ENCODE results near the gene ZIC4.

The ZIC4 gene

DNA sequence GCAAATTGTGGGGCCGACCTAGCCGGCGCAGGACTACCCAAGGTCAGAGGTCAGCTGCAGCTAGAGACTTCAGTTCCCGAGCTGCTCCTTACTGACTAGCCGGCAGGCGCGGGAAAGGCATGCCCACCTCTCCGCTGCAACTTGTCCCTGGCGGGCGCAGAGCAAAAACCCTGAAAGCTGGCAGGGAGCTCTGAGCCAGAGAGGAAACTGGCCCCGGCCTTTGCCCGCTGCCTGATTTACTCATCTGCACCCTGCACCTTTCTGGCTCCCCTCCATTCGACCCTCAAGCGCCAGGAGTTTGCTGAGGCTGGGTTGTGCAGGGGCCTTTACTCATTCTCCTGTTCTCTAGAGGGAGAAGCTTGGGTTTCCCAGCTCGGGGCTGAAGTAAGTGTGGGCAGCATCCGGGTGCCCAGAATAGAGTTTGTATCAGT is 1.5 kb downstream of the ZIC4 start:
- DNase-seq, result no peak

GRCh38 chr3:147404000-147404799 is 2.1 kb downstream of the ZIC4 start:
- no peak for DNase-seq

DNA sequence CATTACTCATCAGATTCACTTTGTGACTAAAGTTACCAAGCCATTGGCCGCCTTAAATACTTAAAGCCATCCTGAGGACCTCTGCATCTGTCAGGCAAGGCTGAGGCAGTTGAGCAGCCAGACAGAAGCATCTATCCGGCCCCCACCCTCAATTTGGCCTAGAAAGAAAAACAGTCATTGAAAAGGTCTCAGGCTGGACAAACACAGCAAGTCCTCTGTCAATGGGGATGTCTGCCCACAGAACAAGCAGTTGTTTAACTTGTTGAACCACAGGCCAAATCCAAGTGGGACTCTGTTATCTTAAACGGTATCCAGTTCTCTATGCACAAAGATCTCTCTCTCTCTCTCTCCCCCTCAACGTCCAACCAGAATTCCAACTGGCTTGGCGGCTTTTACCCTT is 2.8 kb downstream of the ZIC4 start:
- no peak for DNase-seq

DNA sequence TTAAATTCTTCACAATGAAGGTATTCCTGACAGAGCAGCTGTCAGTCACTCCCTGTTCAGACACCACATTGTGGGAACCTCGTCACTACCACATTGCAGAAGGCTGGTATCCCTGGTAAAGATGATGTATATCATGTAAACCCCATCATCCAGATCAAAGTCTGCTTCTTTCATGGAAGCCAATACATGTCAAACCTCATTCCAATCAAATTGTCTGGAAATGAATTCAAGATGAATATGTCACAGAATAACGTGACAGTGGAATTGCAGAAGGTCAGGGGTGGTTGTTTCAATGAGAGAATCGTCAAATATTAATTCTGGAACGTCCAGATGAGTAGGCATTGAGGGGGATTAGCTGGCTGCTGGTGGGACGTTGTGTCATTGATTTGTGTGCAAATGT is 4.2 kb downstream of the ZIC4 start:
- DNase-seq, result no peak

GRCh38 chr3:147401421-147401820 is 4.9 kb downstream of the ZIC4 start:
- DNase-seq, result no peak

DNA sequence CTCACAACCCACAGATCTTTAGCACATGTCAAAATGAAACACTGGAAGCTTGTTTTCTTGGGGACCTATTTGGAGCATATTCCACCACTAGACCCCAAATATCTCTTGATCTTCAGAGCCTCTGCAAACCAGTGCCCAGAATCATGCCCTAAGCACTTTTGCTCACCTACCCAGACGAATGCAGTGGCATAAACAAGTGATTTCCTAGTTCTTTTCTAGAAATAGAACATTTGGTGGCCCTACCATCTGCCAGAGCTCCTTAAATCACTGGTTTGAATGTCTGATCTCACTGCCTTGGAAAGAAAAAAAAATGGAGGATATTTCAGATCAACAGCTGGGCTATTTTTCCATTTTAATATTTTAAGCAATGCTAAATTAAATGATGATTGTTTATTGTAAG is 5.3 kb downstream of the ZIC4 start:
- DNase-seq, result no peak

DNA sequence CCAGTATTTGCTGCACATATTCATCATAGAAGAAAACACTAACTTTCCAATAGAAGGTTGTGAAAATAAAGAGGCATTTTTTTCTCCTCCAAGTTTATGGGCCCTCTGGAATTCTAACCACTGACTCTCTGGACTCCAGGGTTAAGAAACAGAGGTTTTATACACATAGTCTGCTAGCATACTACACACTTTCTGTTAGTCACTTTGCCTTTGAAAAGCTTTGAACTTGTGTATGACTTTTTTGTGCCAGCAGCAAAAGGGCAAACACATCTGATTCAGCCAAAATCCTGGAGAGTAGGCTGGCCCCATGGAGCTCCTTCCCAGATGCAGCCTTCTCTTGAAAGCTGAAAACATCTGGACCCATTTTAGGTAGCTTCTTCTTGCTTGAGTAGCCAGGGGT is 6.2 kb downstream of the ZIC4 start:
- DNase-seq, result no peak

DNA sequence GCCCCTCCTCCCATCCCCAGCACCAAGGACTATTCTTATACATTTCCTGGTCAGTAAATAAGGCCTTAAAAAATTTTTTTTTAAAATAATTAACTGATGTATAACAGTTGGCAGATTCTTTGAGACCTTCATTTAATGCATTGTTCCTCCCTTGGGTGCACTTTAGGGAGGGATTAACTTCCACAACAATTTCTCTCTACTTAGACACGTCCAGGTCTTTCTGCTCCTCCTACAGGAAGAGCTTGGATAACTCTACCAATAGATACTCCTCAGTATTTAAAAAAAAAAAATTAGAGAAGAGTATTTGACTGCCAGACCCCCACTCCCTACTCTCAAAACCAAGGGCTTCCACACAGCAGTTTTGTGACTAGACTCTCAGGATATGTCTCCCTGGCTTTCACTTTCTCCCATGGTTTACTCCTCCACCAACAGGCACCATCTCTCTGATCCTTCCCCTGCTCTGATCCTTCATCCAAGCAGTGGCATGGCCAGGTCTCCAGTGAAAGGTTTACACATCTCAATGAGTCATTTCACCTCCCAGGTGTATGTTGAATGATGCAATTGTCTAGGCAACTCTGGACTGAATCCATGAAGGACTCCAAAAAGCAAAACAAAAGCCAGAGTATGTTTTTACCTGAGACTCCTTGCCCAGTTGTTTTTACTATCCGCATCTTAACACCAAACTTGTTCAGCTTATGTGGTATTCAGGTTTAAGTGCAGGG is 7.4 kb downstream of the ZIC4 start:
- no peak for DNase-seq

GRCh38 chr3:147397875-147398812 is 8.2 kb downstream of the ZIC4 start:
- DNase-seq, result no peak

- DNase-seq, result no peak
These were observed 9.0 kb downstream of the ZIC4 start for GRCh38 chr3:147397155-147397874.

- DNase-seq, result no peak
These were observed 9.7 kb downstream of the ZIC4 start for GRCh38 chr3:147396712-147397046.

- no peak for DNase-seq
These were observed 10.2 kb downstream of the ZIC4 start for GRCh38 chr3:147395899-147396711.

- no peak for DNase-seq
These were observed 11.5 kb downstream of the ZIC4 start for GRCh38 chr3:147394884-147395225.

DNA sequence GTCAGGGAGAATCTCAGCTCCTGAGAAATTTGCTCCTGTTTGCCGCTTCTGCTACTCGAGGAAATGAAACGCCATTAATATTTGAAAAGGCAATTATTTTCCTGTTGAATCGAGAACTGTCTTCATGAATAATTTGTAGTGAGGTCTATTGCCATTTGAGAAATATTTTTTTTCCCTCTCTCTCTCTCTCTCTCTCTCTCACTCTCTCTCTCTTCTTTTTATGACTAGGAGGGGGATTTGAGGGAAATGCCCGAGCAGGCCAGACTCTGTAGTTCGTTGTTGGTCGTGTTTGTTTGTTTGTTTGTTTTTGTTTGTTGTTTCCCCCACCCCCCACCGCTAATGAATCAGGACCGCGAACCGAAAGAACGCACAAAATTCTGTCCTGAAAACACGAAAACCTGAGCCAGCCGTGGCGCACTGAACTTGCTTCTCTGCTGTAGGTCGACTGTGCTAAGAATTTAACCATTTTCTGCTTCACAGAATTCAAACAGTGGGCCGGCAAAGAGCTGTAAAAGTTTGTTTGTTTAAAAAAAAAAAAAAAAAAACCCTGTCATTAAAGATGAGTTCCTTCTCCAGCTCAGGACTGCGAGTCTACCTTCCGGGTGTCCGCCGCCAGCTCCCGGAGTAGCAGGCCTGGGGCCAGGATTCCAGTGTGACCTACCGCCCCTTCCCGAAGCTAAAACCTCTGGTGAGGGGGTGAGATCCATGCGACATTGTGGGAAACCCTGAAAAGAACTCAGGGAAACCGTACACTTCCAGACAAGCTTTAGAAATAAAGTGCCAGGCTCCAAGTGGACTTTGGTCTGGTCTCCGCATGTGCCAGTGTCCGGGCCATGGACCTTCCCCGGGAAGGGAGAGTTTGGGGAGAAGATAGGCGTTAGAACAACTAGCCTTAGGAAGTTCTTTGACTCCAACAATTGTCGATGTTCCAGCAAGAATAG is 12.1 kb downstream of the ZIC4 start:
- DNase-seq, result no peak

DNA sequence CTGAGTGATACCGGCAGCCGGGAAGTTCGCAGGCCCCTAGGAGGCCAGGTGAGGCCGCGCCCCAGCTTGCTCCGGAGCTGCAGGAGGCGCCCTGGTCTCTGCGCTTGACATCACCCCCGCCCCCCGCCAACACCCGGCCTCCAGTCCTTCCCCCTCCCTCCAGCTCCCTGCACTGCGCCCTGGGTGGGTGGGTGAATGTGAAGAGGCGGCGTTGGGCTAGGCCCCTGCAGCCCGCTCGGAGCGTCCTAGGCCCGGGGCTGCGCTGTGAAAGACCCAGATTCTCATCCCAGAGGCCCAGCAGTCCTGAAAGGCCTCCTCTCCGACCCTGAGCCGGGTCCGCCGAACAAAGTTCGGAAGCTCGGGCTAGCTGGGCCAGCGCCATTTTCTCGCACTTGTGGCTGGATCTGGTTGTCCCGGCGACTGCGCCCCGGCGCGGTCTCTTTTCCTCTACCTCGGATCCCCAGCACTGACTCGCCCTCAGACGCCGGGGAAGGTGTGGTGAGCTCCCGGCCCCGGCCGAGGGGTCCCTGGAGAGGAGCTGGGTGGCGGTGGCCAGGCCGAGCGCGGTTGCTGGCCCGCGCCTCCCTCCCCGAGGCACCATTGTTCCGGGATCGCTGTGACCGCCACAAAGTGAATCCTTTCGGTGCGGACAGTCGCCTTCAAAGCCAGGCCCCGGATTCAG is 12.9 kb downstream of the ZIC4 start:
- DNase-seq, result no peak

DNA sequence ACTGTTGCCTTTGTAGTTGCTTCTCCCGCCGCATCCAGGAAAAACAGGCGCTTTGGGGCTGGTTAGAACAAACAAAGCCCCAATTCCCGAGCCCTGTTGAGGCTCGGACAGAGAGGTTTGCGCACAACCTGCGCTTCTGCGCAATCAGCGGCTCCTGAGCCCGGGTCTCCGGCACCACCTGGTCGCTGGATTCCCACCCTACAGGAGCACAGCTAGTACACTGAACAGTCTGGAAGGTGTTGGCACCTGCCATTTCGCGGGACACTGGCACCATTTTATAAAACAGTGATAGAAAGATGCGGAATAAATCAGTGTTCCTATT is 13.8 kb downstream of the ZIC4 start:
- DNase-seq, result no peak

DNA sequence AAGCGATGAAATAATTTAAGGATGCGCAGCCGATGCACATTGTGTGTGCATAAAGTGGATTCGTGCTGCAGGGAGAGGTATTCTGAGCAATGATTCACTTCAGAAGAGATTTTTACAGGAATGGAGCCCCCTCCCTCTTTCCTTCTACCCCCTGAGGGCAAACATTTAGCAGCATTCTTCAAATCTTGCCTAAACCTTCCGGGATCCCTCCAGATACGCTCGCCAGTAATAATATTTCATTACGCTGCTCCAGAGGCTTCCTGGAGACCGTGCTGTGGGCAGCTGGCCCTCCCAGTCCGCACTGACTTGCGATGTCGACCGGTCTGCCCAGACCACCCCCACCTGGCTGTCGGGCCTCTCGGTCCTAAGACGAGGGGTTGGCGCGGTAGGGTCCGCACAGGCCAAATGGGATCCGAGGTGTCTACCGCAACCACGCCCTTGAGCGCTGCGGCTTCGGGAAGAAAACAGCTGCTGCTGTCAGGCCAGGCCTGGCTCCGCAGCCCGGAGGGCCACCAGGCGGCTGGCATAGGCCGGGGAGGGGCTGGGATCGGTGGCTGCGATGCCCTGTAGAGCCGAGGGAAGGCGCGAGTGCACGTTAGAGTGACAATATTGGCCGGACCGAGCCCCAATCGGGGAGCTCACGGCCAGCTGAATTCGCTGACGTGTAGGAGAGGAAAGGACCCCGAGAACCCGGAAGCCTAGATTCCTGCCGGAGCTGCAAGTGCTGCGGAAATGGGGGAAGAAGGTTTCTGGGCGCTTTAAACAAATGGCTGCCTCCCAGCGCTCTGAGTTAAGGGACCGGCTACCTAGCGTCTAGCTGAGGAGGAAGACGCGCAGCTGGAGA is 14.3 kb downstream of the ZIC4 start:
- no peak for DNase-seq

DNA sequence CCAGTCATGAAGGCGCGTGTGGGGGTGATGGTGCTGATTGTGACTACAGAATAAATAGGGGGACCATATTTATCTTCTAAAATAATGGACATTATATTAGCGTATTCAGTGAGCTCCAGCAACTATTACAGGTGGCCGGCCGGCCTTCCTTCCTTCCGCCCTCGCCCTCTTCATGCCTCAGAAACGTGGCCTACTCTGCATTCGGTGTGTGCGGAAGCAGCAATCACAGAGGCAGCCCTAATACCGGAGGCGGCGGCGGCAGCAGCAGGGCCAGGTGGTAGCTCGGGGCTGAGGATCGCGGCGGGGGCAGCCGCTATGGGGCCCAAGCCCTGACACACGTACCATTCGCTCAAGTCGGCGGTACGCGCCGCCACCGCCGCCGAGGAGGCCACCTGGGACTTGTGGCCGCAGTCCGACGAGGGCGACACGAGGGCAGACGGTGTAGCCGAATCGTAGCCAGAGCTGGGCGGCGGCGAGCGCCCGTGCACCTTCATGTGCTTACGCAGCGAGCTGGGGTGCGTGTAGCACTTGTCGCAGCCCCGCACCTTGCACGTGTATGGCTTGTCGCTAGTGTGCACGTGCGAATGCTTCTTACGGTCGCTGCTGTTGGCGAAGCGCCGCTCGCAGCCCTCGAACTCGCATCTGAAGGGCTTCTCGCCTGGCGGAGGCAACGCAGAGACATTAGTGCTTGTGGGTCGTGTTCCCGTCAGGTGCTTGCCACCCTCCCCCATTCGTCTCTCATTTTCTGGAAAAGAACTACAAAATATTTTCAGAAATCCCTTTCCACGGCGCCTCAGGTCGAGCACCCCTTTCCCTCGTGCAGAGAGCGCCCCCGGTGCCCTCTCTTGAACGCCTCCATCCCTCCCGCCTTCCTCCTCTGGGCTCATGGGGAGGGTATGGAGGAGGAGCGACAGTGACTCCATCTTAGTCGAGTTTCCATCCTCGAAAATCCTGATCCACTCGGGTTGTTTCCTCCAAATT is 15.5 kb downstream of the ZIC4 start:
- no peak for DNase-seq

Data from activated CD8-positive, alpha-beta memory T cell treated with anti-CD3 and anti-CD28 coated beads, Interleukin-2, amount 50 U/mL, for 48 hours (primary cell).